ENCODE data around the gene SUSD4.

The SUSD4 gene

DNA sequence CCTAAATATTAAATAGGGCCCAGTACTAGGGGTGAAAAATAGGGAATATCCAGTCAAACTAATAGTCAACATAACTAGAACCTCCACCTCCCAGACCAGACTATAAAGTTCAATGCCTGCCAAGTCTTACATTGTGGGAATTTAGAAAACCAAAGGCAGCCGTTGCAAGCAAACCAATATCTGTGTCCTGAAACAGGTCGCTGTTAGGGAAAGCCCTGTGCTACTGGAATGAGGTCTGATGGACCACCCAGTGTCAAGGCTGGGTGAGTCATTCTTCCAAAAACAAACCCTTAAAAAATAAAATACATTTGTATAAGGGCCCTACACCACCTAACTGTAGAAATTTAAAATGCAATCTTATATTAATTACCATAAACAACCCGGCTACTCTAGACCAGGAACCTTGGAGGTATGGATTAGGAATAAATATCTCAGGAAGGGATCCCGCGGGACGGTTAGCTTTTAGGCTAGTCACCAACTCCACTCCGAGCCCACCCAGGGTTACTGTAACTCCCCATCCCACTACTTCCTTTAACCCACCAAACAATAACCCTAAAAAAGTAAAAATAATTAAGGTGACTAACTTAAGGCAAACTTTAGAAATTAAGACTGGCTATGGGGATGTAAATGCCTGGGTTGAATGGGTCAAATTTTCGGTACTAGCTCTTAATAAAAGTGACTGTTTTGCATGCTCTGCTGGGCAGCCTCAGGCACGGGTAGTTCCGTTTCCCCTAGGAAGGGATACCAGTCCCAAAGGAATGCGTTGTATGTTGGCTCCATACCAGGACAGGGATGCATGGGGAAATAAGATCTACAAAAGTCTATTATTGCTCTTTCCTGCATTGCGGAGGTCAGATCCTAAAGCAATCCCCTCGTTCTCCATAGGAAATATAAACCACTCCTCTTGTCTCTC lies 155.6 kb downstream of the SUSD4 start:
- FAIRE-seq: no peak

GRCh38 chr1:223207293-223208066 lies 156.5 kb downstream of the SUSD4 start:
- no peak for FAIRE-seq

DNA sequence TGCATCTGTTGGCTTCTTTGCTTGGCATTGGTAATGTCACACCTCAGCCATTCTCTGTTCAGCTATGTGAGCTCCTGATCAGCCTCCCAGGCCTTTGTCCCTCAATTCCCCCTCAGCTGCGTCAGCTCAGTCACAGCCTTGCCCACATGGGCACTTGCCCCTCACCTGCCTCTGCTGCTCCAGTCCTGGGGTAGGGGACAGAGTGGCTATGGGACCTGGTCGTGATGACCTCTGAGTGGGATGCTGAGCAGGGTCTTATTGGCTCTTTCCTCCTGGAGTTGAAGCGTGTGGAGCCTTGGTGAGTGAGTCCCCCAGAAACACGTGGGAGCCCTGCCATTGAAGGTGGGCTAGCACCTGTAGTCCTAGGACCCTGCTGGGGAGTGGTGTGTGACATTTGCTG lies 159.6 kb downstream of the SUSD4 start:
- no peak for FAIRE-seq

GRCh38 chr1:223203694-223204093 lies 160.3 kb downstream of the SUSD4 start:
- FAIRE-seq: no peak

DNA sequence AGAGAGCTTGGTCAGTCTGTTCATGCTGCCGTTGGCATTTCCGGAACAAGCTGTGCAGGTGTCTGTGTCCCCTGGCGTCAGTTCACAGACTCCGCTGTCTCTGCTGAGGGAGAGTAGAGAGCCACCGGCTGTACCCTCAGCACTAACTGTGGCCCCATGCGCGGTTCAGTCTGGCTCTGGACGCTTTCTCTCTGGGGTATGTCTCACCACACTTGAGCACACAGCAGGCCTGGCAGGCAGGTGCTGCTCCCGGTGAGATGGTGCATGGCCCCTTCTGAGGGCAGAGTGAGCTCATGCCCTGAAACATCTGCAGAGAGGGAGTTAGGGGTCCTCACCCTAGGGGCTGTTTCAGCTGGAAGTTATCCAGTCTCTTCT lies 161.0 kb downstream of the SUSD4 start:
- no peak for FAIRE-seq

DNA sequence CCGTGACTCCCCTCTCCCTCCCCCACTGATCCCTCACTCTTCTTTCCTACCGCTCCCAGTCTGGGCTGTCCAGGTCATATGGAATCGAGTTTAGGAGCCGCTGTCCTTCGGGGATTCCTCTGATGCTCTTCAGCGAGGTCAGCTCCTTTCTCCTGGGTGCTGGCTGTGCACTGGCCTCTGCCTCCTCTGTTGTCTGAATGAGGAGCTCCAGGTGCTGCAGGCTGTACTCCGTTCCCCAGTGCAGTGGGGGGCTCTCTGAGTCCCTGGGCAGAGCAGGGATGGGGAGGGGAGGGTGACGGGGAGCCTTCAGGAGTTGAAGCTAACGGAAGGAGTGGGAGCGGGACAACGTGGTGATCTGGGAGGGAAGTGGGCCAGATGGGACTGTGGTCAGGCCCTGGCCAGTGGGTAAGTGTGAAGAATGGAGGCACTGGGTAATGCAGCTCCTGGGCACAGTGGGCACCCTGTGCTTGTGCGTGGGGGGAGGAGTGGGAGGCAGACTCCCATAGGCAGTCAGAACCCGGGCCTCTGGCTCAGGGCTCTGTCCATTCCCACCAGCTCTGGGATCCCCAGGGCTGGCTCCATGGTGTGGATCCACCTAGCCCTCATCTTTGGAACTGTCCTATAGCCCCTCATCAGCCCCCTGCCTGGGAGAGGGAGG lies 161.5 kb downstream of the SUSD4 start:
- no peak for FAIRE-seq

GRCh38 chr1:223201967-223202366 lies 162.0 kb downstream of the SUSD4 start:
- FAIRE-seq: no peak

DNA sequence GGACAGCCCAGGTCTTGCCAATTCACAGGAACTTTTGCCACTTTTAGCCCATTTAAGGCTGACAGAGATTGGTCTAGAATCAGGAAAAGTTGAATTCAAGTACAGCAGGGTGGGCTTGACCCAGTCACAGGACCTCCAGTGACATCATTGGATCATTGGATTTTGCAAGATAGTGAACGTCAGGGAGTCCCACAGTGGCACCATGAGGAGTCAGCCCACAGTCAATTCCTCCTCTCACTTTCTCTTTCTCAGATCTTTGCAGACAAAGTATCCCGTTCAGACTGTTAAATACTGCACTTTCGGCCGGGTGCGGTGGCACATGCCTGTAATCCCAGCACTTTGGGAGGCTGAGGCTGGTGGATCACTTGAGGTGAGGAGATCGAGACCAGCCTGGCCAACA lies 163.1 kb downstream of the SUSD4 start:
- FAIRE-seq: no peak

GRCh38 chr1:223199094-223199647 lies 164.8 kb downstream of the SUSD4 start:
- FAIRE-seq: no peak

- FAIRE-seq: no peak
These were observed 165.4 kb downstream of the SUSD4 start for GRCh38 chr1:223198628-223198965.

DNA sequence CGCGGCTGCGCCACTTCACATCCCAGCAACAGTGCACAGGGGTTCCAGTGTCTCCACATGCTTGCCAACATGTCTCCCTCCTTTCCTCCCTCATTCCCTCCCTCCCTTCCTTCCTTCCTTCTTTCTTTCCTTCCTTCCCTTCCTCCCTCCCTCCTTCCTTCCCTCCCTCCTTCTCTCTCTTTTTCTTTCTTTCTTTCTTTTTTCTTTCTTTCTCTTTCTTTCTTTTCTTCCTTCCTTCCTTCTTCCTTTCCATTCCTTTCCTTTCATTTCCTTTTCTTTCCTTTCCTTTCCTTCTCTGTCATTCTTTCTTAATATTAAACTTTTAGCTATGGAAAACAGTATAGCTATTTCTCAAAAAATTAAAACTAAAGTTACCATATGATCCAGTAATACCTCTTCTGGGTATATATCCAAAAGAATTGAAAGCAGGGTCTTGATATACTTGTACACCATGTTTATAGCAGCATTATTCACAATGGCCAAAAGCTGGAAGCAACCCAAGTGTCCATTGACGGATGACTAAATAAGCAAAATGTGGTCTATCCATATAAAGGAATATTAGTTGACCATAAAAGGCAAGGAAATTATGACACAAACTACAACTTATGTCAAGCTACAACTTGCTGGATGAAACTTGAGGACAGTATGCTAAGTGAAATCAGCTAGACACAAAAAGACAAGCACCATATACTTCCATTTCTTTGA lies 165.9 kb downstream of the SUSD4 start:
- FAIRE-seq: no peak

DNA sequence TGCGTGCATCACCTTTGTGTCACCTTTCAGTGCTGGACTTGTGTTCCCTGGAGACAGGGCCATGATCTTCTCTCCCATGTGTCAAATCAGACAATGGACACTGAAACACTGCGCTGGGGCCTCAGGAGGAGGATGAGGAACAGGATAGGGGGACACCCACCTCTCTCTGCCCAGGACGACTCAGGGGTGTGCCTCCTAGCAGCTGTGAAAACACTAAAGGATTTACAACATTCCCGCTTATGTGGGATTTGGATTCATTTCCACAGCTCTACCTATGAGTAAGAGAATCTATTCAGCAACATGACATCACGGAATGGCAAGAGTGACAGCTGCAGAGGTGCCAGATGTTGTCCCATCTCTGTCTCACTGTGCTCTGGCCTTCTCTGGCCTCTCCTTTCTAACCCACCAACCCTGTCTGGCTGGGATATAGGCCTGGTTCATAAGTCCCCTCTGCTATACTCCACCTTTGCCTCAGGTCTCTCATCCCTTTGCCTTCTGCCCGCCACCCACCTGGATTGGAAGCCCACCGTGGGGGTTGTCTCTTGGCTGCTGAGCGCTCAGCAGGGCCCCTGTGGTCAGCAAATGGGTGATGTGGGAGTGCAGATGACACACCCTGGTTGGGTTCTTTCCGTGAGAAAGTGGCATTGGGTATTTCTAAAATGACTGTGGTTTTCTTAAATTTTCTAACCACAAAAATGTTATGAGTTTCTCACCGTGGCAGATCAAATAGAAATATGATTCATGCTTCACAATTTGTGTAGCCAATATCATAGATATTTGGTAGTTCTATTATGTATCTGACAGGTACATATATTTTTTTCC lies 173.9 kb downstream of the SUSD4 start:
- no peak for FAIRE-seq

GRCh38 chr1:223189525-223189902 lies 174.5 kb downstream of the SUSD4 start:
- no peak for FAIRE-seq

GRCh38 chr1:223188618-223189356 lies 175.2 kb downstream of the SUSD4 start:
- no peak for FAIRE-seq

DNA sequence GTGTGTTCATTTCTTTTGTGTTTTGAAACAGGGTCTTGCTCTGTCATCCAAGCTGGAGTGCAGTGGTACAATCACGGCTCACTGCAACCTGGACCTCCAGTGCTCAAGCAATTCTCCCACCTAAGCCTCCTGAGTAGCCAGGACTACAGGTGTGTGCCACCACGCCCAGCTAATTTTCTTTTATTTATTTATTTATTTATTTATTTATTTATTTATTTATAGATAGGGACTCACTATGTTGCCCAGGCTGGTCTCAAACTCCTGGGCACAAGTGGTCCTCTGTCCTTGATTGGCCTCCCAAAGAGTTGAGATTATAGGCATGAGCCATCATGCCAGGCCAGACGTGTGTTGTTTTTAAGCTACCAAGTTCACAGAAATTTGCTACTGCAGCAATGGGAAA lies 177.2 kb downstream of the SUSD4 start:
- FAIRE-seq: no peak

GRCh38 chr1:223183268-223183862 lies 180.6 kb downstream of the SUSD4 start:
- no peak for FAIRE-seq

GRCh38 chr1:223180731-223181321 lies 183.2 kb downstream of the SUSD4 start:
- no peak for FAIRE-seq

DNA sequence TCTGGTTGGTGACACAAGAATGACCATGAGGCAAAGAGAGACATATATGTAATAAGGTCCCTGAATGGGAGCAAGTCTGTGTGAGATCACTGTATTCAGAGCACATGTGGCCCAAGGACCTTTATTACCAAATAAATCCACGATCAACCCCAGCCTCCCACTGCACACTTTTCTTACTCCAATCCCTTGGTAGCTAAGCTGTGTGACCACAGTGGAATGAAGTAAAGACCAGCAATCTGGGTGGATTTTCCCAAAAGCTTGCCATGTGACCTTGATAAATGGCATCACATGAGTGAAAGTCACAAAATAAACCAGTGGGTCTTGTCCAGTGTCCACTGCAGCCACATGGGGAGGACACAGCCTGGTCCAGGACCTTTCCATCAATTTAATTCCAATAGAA lies 184.2 kb downstream of the SUSD4 start:
- no peak for FAIRE-seq

GRCh38 chr1:223179280-223179679 lies 184.7 kb downstream of the SUSD4 start:
- no peak for FAIRE-seq

- no peak for FAIRE-seq
These were observed 186.3 kb downstream of the SUSD4 start for GRCh38 chr1:223177681-223178080.

Data from G401.6 (cell line).